Progenitor cell of endocrine pancreas (in vitro differentiated cells): ENCODE data around the gene ZNF770. TPM values are rescaled to one million over a fixed set of nuclear protein-coding genes. Genes with fewer than 3 reads are reported as not detected.

Experiments used
- DNase-seq: peaks from one replicate; pipeline ENCODE4 v3.0.0; 2021; ENCODE audit warnings: low spot score; ENCODE audit not compliant: unreplicated experiment
- H3K27ac Mint-ChIP-seq: 2 replicates; pipeline ENCODE4 v1.8.0; 2021; ENCODE audit warnings: mild to moderate bottlenecking, moderate library complexity, mixed read lengths
- H3K27me3 Mint-ChIP-seq: 2 replicates; pipeline ENCODE4 v1.8.0; 2021; ENCODE audit warnings: mixed read lengths
- H3K36me3 Mint-ChIP-seq: 2 replicates; pipeline ENCODE4 v1.8.0; 2022; ENCODE audit warnings: mixed read lengths; ENCODE audit not compliant: insufficient read depth
- H3K4me1 Mint-ChIP-seq: 2 replicates; pipeline ENCODE4 v1.8.0; 2021; ENCODE audit warnings: low read depth, mixed read lengths
- H3K4me3 Mint-ChIP-seq: 2 replicates; pipeline ENCODE4 v1.8.0; 2021; ENCODE audit warnings: low read depth, mild to moderate bottlenecking, moderate library complexity, mixed read lengths
- H3K9me3 Mint-ChIP-seq: 2 replicates; pipeline ENCODE4 v1.8.0; 2021; ENCODE audit warnings: low read depth, mixed read lengths
- total RNA-seq: library from RNA; stranded (reverse); gene quantifications from 2 replicates; pipeline ENCODE4 v1.2.1, GENCODE V29; 2021
- TF ChIP-seq, protein P1 (sequence below): fragments of 200-600 bp; sonication (generic); IDR thresholded peaks from one replicate; pipeline ENCODE4 v1.5.0; 2021; ENCODE audit warnings: antibody characterized with exemption, mild to moderate bottlenecking; ENCODE audit not compliant: unreplicated experiment

ZNF770 gene
- total RNA-seq, 1 donor from 2014 or later: 60.1 TPM

DNA sequence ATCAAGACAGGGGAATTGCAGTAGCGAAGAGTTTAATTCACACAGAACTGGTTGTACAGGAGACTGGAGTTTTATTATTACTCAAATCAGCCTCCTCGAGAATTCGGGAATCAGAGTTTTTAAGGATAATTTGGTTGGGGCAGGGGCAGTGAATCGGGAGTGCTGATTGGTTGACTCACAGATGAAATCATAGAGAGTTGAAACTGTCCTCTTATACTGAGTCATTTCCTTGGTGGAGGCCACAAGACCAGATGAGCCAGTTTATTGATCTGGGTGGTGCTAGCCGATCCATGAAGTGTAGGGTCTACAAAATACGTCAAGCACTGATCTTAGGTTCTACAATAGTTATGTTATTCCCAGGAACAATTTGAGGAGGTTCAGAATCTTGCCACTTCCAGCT, 5.3 kb upstream of the ZNF770 start:
- H3K36me3 Mint-ChIP-seq: no peaks in the 10 kb centered on the region
- no peak for DNase-seq
- peaks cover 1% of the 10 kb centered on the region for H3K4me1 Mint-ChIP-seq
- no peaks in the 10 kb centered on the region for H3K27me3 Mint-ChIP-seq
- H3K4me3 Mint-ChIP-seq: no peak overlapping the region
- no peaks in the 10 kb centered on the region for H3K9me3 Mint-ChIP-seq
- TF ChIP-seq, protein P1, sequence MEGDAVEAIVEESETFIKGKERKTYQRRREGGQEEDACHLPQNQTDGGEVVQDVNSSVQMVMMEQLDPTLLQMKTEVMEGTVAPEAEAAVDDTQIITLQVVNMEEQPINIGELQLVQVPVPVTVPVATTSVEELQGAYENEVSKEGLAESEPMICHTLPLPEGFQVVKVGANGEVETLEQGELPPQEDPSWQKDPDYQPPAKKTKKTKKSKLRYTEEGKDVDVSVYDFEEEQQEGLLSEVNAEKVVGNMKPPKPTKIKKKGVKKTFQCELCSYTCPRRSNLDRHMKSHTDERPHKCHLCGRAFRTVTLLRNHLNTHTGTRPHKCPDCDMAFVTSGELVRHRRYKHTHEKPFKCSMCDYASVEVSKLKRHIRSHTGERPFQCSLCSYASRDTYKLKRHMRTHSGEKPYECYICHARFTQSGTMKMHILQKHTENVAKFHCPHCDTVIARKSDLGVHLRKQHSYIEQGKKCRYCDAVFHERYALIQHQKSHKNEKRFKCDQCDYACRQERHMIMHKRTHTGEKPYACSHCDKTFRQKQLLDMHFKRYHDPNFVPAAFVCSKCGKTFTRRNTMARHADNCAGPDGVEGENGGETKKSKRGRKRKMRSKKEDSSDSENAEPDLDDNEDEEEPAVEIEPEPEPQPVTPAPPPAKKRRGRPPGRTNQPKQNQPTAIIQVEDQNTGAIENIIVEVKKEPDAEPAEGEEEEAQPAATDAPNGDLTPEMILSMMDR: no peak
- no peak overlapping the region for H3K27ac Mint-ChIP-seq

DNA sequence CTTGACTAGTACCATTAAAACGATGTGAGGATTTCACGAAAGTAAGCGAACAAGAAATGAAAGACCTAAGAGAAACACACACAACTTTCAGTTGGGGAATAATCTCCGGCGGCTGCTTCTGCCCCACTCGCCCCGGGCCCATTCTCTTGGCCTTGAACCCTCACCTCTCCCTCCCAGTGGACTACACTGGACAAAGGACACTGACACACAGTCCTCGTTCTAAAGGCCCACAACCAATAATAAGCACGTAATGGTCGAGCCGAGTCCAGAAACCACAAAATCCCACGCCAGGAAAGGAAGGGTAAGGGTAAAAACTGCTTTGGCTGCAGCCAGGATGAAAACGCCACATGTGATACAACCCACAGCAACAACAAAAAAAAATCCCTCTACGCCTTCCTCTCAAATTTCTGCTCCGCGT, 469 bp downstream of the ZNF770 start:
- no peaks in the 10 kb centered on the region for H3K27me3 Mint-ChIP-seq
- H3K36me3 Mint-ChIP-seq: peaks cover 7% of the 10 kb centered on the region
- TF ChIP-seq, protein P1: no peak
- H3K4me1 Mint-ChIP-seq: peaks cover 17% of the 10 kb centered on the region
- peak overlapping the region; percentile 95 for H3K4me3 Mint-ChIP-seq
- no peaks in the 10 kb centered on the region for H3K9me3 Mint-ChIP-seq
- peak overlapping the region; percentile 99 for H3K27ac Mint-ChIP-seq
- DNase-seq: no peak

DNA sequence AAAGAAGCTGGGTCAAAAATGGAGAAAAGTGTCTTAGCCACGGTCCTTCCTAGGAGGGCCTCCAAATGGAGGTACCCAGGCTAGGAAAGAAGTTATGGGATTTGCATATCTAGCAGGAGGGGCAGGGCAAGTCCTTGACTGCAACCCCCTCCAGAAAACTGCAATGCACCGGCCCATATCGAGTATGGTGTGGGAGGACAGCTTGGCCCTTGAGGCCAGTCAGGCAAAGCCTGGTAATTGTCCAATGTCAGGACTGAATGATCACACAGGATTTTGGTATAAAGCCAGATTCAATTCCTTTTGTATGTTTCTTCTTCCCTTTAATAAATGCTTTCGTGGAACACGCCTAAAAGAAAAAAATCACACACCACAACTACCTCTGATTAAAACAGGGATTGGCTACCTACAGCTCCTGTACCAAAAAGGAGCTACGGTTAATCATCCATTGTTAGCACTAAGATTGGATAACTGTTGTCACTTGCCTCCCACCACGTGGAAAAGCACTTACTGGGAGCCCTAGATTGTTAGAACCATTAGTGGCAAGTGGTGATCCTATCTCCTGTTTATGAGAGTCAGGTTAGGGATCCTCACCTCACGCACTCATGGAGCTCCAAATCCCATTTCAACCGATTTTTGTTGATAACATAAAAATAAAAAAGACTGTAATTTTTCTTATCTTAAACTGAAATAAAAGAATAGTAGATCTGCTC, 1.2 kb downstream of the ZNF770 start:
- Mint-ChIP-seq H3K27me3 (no peaks in the 10 kb centered on the region), H3K9me3 (no peaks in the 10 kb centered on the region), H3K4me1 (peaks cover 17% of the 10 kb centered on the region), H3K36me3 (peaks cover 11% of the 10 kb centered on the region), H3K4me3 (peak overlapping the region; percentile 95), H3K27ac (peak overlapping the region; percentile 99)
- TF ChIP-seq, protein P1: no peak
- DNase-seq: no peak

DNA sequence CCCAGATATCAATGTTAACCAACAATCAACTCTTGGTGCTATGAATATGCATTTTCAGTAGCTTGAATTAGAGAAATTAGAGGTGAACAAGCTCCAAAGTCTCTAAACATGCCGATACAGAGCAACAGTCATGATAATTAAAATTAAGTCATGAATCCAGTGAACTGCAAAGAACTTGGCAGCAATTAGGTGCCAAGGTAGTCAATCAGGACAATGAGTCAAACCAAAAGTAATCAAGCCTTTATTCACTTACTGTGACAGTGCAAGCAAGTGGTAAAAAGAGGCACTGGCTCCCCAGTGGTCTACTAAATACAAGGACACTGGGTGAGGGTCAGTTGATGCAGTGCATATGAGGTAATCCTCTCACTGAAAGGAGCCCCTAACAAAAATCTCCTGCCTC, 1.8 kb downstream of the ZNF770 start:
- Mint-ChIP-seq H3K4me3 (peak overlapping the region; percentile 95), H3K9me3 (no peaks in the 10 kb centered on the region), H3K4me1 (peaks cover 17% of the 10 kb centered on the region), H3K27me3 (no peaks in the 10 kb centered on the region), H3K27ac (peak overlapping the region; percentile 99), H3K36me3 (peaks cover 13% of the 10 kb centered on the region)
- DNase-seq: no peak
- TF ChIP-seq, protein P1: no peak

DNA sequence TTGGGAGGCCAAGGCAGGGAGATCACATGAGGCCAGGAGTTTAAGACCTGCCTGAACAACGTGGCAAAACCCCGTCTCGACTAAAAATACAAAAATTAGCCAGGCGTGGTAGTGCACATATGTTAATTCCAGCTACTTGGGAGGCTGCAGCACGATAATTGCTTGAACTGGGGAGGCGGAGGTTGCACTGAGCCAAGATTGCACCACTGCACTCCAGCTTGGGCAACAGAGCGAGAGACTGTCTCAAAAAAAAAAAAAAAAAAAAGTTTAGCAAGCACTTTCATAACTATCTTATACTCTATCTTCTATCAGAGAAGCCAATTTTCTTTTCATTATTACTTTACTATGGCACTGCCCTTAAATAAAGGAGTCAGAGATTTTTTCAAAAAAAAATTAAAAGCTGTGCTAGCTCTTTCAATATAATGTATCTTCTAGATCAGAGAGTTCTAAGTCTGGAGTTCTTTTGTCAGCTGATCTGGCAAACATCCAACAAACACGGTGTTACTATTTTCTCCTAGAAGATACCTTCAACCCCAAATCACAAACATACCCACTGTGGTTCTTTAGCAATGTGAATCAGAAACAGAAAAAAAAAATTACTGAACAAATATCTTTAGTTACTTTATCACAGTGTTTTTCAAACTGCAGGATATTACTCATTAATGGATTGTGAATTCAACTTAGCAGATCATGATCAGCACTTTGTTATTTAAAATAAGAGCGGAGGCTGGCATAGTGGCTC, 3.0 kb downstream of the ZNF770 start:
- Mint-ChIP-seq H3K4me1 (peaks cover 17% of the 10 kb centered on the region), H3K36me3 (peaks cover 14% of the 10 kb centered on the region), H3K27me3 (no peaks in the 10 kb centered on the region), H3K27ac (peak overlapping the region; percentile 16), H3K4me3 (peak overlapping the region; percentile 53), H3K9me3 (no peaks in the 10 kb centered on the region)
- TF ChIP-seq, protein P1: no peak
- no peak for DNase-seq
